HEK293 (cell line): ENCODE measurements around the gene TGFB2.

ENCODE experiments used
- ZNF335 ChIP-seq: fragments of 450-650 bp; formaldehyde crosslinking; conservative IDR thresholded peaks from 2 replicates; pipeline ENCODE4 v1.5.1; 2016; ENCODE audit warnings: missing biosample characterization, missing genetic modification characterization
- ZNF621 ChIP-seq: fragments of 450-650 bp; formaldehyde crosslinking; IDR thresholded peaks from 2 replicates; pipeline ENCODE4 v1.5.1; 2017; ENCODE audit warnings: missing biosample characterization, missing genetic modification characterization
- TF ChIP-seq, protein P1 (sequence below): fragments of 450-650 bp; formaldehyde crosslinking; IDR thresholded peaks from 2 replicates; pipeline ENCODE4 v1.5.1; 2017; ENCODE audit warnings: missing biosample characterization, missing genetic modification characterization
- TF ChIP-seq, protein P2 (sequence below): fragments of 450-650 bp; formaldehyde crosslinking; IDR thresholded peaks from 2 replicates; pipeline ENCODE4 v1.5.1; 2016; ENCODE audit warnings: missing biosample characterization, missing genetic modification characterization

DNA sequence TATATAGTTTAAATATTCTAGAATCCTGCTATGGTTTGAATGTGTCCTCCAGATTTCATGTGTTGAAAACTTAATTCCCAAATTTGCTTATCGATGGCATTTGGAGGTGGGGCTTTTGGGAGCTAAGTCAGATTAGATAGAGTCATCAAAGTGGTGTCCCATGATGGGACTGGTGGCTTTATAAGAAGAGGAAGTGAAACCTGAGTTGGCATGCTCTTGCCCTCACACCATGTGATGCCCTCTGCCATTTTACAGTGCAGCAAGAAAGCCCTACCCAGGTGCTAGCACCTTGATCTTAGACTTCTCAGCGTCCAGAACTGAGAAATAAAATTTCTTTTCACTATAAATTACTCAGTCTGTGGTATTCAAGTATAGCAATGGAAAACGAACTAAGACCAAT is 111.3 kb downstream of the TGFB2 start:
- TF ChIP-seq, protein P1, sequence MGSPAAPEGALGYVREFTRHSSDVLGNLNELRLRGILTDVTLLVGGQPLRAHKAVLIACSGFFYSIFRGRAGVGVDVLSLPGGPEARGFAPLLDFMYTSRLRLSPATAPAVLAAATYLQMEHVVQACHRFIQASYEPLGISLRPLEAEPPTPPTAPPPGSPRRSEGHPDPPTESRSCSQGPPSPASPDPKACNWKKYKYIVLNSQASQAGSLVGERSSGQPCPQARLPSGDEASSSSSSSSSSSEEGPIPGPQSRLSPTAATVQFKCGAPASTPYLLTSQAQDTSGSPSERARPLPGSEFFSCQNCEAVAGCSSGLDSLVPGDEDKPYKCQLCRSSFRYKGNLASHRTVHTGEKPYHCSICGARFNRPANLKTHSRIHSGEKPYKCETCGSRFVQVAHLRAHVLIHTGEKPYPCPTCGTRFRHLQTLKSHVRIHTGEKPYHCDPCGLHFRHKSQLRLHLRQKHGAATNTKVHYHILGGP (tag by site-specific recombination), result no peak
- TF ChIP-seq, protein P2, sequence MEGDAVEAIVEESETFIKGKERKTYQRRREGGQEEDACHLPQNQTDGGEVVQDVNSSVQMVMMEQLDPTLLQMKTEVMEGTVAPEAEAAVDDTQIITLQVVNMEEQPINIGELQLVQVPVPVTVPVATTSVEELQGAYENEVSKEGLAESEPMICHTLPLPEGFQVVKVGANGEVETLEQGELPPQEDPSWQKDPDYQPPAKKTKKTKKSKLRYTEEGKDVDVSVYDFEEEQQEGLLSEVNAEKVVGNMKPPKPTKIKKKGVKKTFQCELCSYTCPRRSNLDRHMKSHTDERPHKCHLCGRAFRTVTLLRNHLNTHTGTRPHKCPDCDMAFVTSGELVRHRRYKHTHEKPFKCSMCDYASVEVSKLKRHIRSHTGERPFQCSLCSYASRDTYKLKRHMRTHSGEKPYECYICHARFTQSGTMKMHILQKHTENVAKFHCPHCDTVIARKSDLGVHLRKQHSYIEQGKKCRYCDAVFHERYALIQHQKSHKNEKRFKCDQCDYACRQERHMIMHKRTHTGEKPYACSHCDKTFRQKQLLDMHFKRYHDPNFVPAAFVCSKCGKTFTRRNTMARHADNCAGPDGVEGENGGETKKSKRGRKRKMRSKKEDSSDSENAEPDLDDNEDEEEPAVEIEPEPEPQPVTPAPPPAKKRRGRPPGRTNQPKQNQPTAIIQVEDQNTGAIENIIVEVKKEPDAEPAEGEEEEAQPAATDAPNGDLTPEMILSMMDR, result no peak
- TF ChIP-seq ZNF335 (no peak), ZNF621 (tag by site-specific recombination) (no peak)
